22Rv1 (cell line): ENCODE data around the gene LYPD4.

Source experiments
- CTCF ChIP-seq: fragments of 450-650 bp; IDR thresholded peaks from 2 replicates; pipeline ENCODE4 v1.5.1; 2017; ENCODE audit warnings: mild to moderate bottlenecking
- ZFX ChIP-seq: fragments of 450-650 bp; IDR thresholded peaks from 2 replicates; pipeline ENCODE4 v1.6.1; 2017; ENCODE audit warnings: antibody characterized with exemption, borderline replicate concordance

- TF ChIP-seq CTCF (no peak), ZFX (no peak)
These were observed 1.1 kb downstream of the LYPD4 start for GRCh38 chr19:41843371-41843770.
